ENCODE measurements around the gene XAF1. TPM values are rescaled to one million over a fixed set of nuclear protein-coding genes. Genes with fewer than 3 reads are reported as not detected.
A peak's percentile ranks its signal among the peaks of the same experiment; 100 is the strongest.

The XAF1 gene
- total RNA-seq, 1 donor from 2014 or later, result 0.91 TPM

DNA sequence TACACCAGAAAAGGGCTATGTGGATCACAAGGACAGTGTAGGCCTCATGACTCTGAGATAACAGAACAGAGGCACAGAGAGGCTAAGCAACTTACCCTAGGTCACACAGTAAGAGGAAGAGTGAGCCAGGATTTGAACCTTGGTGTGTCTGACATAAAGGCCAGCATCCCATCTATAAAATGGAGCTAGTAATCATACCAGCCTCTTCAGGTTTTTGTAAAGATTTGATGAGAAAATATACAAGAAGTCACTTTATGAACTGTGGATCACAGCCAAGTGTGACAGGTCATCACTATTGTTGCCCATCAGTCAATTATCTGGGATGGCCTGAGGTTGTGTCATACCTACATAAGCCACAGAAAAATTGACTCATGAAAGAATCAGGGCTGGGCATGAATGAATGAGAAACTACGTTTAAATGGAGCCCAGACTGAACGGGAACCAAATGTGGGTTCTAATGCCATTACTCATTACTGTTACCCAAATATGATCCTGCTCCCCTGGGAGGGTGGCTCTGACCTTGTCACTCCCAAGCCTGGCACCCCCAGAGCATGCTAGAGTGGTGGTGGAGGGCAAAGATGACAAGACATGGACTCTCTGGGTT, 41.1 kb downstream of the XAF1 start:
- TF ChIP-seq CTCF (IDR thresholded peaks at IDR 0.05), result no peak
- no peaks in the 10 kb centered on the region for H3K9me3 Mint-ChIP-seq (ENCODE audit: unreplicated experiment)
- no peaks in the 10 kb centered on the region for H3K36me3 Mint-ChIP-seq (ENCODE audit: unreplicated experiment)
- DNase-seq (ENCODE audit: extremely low spot score, unreplicated experiment), result no peak
- H3K4me3 Mint-ChIP-seq (ENCODE audit: unreplicated experiment), result no peak overlapping the region
- no peak overlapping the region for H3K27ac Mint-ChIP-seq (ENCODE audit: unreplicated experiment)
- no peaks in the 10 kb centered on the region for H3K4me1 Mint-ChIP-seq (ENCODE audit: unreplicated experiment)
- peaks cover 10% of the 10 kb centered on the region for H3K27me3 Mint-ChIP-seq (ENCODE audit: unreplicated experiment)

- Mint-ChIP-seq H3K27me3 (ENCODE audit: unreplicated experiment) (peaks cover 6% of the 10 kb centered on the region), H3K4me1 (ENCODE audit: unreplicated experiment) (no peaks in the 10 kb centered on the region), H3K36me3 (ENCODE audit: unreplicated experiment) (no peaks in the 10 kb centered on the region), H3K4me3 (ENCODE audit: unreplicated experiment) (no peak overlapping the region), H3K9me3 (ENCODE audit: unreplicated experiment) (no peaks in the 10 kb centered on the region), H3K27ac (ENCODE audit: unreplicated experiment) (no peak overlapping the region)
- DNase-seq (ENCODE audit: extremely low spot score, unreplicated experiment), result no peak
- TF ChIP-seq CTCF (IDR thresholded peaks at IDR 0.05), result no peak
Measured at GRCh38 chr17:6797718-6798351, 42.0 kb downstream of the XAF1 start.

DNA sequence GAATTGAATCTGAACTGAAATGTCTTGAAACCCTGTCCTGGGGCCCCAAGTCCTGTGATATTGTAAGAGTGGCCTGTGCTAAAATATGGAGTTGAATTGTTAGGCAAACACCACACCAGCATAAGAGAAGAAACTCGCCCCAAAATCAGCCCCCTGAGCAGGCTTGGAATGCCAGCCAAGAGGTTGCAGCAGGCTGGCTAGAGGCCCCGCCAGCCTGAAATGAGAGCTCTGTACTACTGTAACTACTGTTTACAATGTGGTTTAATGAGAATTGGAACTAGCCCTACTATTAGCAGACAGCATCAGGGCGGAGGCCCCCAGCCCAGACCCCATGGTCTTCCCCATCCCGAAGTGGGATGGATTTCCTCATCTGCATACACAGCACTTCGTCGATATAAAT, 43.9 kb downstream of the XAF1 start:
- no peaks in the 10 kb centered on the region for H3K9me3 Mint-ChIP-seq (ENCODE audit: unreplicated experiment)
- no peak overlapping the region for H3K27ac Mint-ChIP-seq (ENCODE audit: unreplicated experiment)
- TF ChIP-seq CTCF (IDR thresholded peaks at IDR 0.05), result no peak
- no peak overlapping the region for H3K4me3 Mint-ChIP-seq (ENCODE audit: unreplicated experiment)
- peaks cover 6% of the 10 kb centered on the region for H3K27me3 Mint-ChIP-seq (ENCODE audit: unreplicated experiment)
- H3K36me3 Mint-ChIP-seq (ENCODE audit: unreplicated experiment), result no peaks in the 10 kb centered on the region
- no peaks in the 10 kb centered on the region for H3K4me1 Mint-ChIP-seq (ENCODE audit: unreplicated experiment)
- DNase-seq (ENCODE audit: extremely low spot score, unreplicated experiment), result no peak

DNA sequence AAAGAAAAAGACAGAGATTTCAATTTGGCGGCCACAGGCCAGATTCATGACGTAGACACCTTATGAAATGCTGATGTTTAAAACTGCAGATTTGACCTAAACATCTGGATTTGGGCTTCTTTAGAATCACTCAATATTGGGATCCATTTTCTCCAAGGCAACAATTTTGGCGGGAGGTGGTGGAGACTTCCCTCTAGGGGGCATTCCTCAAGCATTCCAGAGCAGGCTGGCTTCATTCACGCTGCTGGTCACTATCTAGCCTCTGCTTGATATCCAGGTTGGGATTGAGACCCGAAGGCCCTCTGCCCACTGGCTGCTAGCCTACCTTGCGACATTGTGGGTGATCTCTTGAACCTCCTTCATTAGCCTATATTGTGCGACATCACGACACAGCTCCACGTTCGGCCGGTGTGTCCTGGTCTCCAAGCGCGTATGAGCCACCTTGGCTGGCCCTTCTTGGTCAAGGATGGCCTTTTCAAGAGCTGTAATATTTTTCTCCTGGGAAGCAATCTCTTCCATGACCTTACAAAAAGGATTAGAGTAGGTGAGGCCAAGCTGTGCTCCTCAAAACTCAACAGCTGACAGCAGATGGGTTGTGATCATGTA, 44.7 kb downstream of the XAF1 start:
- no peak for DNase-seq (ENCODE audit: extremely low spot score, unreplicated experiment)
- TF ChIP-seq CTCF (IDR thresholded peaks at IDR 0.05), result peak; percentile 27
- Mint-ChIP-seq H3K4me1 (ENCODE audit: unreplicated experiment) (no peaks in the 10 kb centered on the region), H3K4me3 (ENCODE audit: unreplicated experiment) (no peak overlapping the region), H3K9me3 (ENCODE audit: unreplicated experiment) (no peaks in the 10 kb centered on the region), H3K27me3 (ENCODE audit: unreplicated experiment) (peaks cover 9% of the 10 kb centered on the region), H3K27ac (ENCODE audit: unreplicated experiment) (no peak overlapping the region), H3K36me3 (ENCODE audit: unreplicated experiment) (no peaks in the 10 kb centered on the region)

DNA sequence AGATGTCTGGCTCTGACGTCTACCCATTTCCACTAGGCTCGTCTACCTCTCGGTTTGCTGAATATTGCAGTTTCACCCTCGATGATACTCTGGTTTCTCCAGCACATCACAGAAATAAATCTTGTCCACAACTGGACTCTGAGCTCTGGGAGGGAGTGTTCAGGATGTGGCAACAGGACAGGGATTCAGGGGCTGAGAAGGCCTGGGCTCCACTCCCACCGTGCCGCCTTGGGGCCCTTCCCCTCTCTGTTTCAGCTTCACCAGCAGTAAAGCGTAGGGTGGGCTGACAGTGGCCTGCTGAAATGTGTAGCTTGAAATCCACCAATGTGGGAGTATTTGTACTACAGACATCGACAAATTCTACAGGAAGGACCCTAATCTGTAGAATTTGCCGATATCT, 55.7 kb downstream of the XAF1 start:
- Mint-ChIP-seq H3K27me3 (ENCODE audit: unreplicated experiment) (peaks cover 4% of the 10 kb centered on the region), H3K36me3 (ENCODE audit: unreplicated experiment) (no peaks in the 10 kb centered on the region), H3K4me3 (ENCODE audit: unreplicated experiment) (no peak overlapping the region), H3K4me1 (ENCODE audit: unreplicated experiment) (no peaks in the 10 kb centered on the region), H3K27ac (ENCODE audit: unreplicated experiment) (no peak overlapping the region), H3K9me3 (ENCODE audit: unreplicated experiment) (no peaks in the 10 kb centered on the region)
- DNase-seq (ENCODE audit: extremely low spot score, unreplicated experiment), result no peak
- no peak for TF ChIP-seq CTCF (IDR thresholded peaks at IDR 0.05)
